ENCODE data around the gene CXCR6. TPM values are rescaled to one million over a fixed set of nuclear protein-coding genes. Genes with fewer than 3 reads are reported as not detected.

Gene CXCR6
- total and polyA plus RNA-seq, 2 experiments from 2014 or later, result 0.10 TPM; not detected in 1

DNA sequence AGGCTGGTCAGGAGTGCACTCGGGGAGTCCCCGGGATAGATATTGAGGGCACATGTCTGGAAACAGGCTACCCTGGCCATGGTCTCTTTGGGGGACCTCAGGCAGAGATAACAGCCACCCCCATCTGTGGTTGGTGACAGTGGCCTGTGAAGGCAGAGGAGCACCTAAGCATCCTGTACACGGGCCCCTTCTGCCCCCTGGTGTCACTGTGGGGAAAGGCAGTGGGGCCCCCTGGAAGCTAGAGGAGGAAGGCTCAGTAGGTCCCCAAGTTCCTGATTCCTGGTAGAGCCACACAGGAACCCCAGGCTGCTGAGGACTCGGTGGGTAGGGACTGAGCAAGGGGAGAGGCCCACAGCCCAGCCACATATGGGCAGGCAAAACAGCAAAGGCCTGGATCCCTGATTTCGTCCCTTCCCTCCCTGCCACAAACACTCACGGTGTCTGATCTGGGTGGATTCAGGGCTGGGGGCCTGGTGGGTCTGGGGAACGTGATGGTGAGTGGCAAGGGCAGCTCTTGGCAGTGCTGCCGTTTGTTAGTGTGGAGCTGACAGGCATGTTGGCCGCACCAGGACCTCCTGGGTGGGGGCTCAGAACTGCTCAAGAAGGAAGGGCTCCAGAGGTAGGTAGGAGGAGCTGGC, 14.1 kb upstream of the CXCR6 start:
- no peaks in the 10 kb centered on the region; the same call in 1 of the 2 replicates for H4K20me1 ChIP-seq (replicated peaks; ENCODE audit: insufficient read depth)

GRCh38 chr3:45931496-45931895, 11.8 kb upstream of the CXCR6 start:
- Histone ChIP-seq H3K79me2 (replicated peaks; ENCODE audit: insufficient read depth) (no peaks in the 10 kb centered on the region), H2AFZ (no peak overlapping the region), H3F3A (replicated peaks; ENCODE audit: low read depth) (no peaks in the 10 kb centered on the region), H3K9me2 (ENCODE audit: insufficient read depth) (no peaks in the 10 kb centered on the region), H3K4me2 (no peak overlapping the region), H4K20me1 (replicated peaks; ENCODE audit: insufficient read depth) (no peaks in the 10 kb centered on the region; the same call in 1 of the 2 replicates), H3K4me3 (no peak overlapping the region), H3K4me1 (ENCODE audit: insufficient read depth) (no peaks in the 10 kb centered on the region), H3K27ac (ENCODE audit: low read depth) (no peak overlapping the region), H3K27me3 (ENCODE audit: insufficient read depth) (no peaks in the 10 kb centered on the region), H3K36me3 (ENCODE audit: insufficient read depth) (peaks cover 29% of the 10 kb centered on the region)
- Mint-ChIP-seq H3K27ac (no peak overlapping the region), H3K9me3 (no peaks in the 10 kb centered on the region), H3K27me3 (ENCODE audit: insufficient read depth, low read depth, poor library complexity) (peaks cover 2% of the 10 kb centered on the region), H3K36me3 (ENCODE audit: low read depth) (peaks cover 62% of the 10 kb centered on the region), H3K4me1 (no peaks in the 10 kb centered on the region), H3K4me3 (no peak overlapping the region)
- ATAC-seq (no peak), DNase-seq (ENCODE audit: low spot score) (no peak)
- TF ChIP-seq ETS1 (IDR thresholded peaks at IDR 0.05) (no peak), NANOG (IDR thresholded peaks at IDR 0.05; ENCODE audit: borderline replicate concordance) (no peak), EZH2 (IDR thresholded peaks at IDR 0.05; ENCODE audit: low read depth, unreplicated experiment) (no peak), STAT1 (IDR thresholded peaks at IDR 0.05; ENCODE audit: unreplicated experiment) (no peak), POLR2AphosphoS5 (IDR thresholded peaks at IDR 0.05; ENCODE audit: low read depth) (no peak), ZNF114 (CRISPR knock-in tag; IDR thresholded peaks at IDR 0.05) (no peak), EZH2phosphoT487 (IDR thresholded peaks at IDR 0.05; ENCODE audit: unreplicated experiment) (no peak), JUNB (IDR thresholded peaks at IDR 0.05; ENCODE audit: unreplicated experiment) (no peak), CREB1 (CRISPR knock-in tag; IDR thresholded peaks at IDR 0.05; ENCODE audit: low read depth) (no peak)
- TF ChIP-seq, protein P1, sequence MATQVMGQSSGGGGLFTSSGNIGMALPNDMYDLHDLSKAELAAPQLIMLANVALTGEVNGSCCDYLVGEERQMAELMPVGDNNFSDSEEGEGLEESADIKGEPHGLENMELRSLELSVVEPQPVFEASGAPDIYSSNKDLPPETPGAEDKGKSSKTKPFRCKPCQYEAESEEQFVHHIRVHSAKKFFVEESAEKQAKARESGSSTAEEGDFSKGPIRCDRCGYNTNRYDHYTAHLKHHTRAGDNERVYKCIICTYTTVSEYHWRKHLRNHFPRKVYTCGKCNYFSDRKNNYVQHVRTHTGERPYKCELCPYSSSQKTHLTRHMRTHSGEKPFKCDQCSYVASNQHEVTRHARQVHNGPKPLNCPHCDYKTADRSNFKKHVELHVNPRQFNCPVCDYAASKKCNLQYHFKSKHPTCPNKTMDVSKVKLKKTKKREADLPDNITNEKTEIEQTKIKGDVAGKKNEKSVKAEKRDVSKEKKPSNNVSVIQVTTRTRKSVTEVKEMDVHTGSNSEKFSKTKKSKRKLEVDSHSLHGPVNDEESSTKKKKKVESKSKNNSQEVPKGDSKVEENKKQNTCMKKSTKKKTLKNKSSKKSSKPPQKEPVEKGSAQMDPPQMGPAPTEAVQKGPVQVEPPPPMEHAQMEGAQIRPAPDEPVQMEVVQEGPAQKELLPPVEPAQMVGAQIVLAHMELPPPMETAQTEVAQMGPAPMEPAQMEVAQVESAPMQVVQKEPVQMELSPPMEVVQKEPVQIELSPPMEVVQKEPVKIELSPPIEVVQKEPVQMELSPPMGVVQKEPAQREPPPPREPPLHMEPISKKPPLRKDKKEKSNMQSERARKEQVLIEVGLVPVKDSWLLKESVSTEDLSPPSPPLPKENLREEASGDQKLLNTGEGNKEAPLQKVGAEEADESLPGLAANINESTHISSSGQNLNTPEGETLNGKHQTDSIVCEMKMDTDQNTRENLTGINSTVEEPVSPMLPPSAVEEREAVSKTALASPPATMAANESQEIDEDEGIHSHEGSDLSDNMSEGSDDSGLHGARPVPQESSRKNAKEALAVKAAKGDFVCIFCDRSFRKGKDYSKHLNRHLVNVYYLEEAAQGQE (IDR thresholded peaks at IDR 0.05; ENCODE audit: unreplicated experiment), result no peak

More for the DNA sequence above, 14.1 kb upstream of the CXCR6 start:
- no peaks in the 10 kb centered on the region for H3K4me1 Mint-ChIP-seq
- H3K4me3 Mint-ChIP-seq, result no peak overlapping the region
- peaks cover 22% of the 10 kb centered on the region; the same call in 1 of the 2 replicates for H3K36me3 ChIP-seq (ENCODE audit: insufficient read depth)
- no peaks in the 10 kb centered on the region for H3K27me3 ChIP-seq (ENCODE audit: insufficient read depth)
- peaks cover 59% of the 10 kb centered on the region for H3K36me3 Mint-ChIP-seq (ENCODE audit: low read depth)
- no peak overlapping the region for H2AFZ ChIP-seq
- no peak overlapping the region for H3K27ac Mint-ChIP-seq
- no peak overlapping the region for H3K4me3 ChIP-seq
- no peak overlapping the region for H3K27ac ChIP-seq (ENCODE audit: low read depth)
- no peak overlapping the region for H3K4me2 ChIP-seq
- peaks cover 2% of the 10 kb centered on the region for H3K27me3 Mint-ChIP-seq (ENCODE audit: insufficient read depth, low read depth, poor library complexity)
- TF ChIP-seq, protein P2, sequence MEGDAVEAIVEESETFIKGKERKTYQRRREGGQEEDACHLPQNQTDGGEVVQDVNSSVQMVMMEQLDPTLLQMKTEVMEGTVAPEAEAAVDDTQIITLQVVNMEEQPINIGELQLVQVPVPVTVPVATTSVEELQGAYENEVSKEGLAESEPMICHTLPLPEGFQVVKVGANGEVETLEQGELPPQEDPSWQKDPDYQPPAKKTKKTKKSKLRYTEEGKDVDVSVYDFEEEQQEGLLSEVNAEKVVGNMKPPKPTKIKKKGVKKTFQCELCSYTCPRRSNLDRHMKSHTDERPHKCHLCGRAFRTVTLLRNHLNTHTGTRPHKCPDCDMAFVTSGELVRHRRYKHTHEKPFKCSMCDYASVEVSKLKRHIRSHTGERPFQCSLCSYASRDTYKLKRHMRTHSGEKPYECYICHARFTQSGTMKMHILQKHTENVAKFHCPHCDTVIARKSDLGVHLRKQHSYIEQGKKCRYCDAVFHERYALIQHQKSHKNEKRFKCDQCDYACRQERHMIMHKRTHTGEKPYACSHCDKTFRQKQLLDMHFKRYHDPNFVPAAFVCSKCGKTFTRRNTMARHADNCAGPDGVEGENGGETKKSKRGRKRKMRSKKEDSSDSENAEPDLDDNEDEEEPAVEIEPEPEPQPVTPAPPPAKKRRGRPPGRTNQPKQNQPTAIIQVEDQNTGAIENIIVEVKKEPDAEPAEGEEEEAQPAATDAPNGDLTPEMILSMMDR (conservative IDR thresholded peaks at IDR 0.05; ENCODE audit: low read depth in 2 of 2), result peak; percentile 63 to 80
- TF ChIP-seq, protein P1 (IDR thresholded peaks at IDR 0.05; ENCODE audit: unreplicated experiment), result no peak
- H3F3A ChIP-seq (replicated peaks; ENCODE audit: low read depth), result no peaks in the 10 kb centered on the region
- ATAC-seq (peak; percentile 95), DNase-seq (ENCODE audit: low spot score) (peak; percentile 64)
- no peaks in the 10 kb centered on the region for H3K9me2 ChIP-seq (ENCODE audit: insufficient read depth)
- no peaks in the 10 kb centered on the region for H3K4me1 ChIP-seq (ENCODE audit: insufficient read depth)
- H3K79me2 ChIP-seq (replicated peaks; ENCODE audit: insufficient read depth), result no peaks in the 10 kb centered on the region
- no peaks in the 10 kb centered on the region for H3K9me3 Mint-ChIP-seq

All from GM23338 (cell line).